ENCODE measurements around the gene NFKBIE. TPM values are rescaled to one million over a fixed set of nuclear protein-coding genes. Genes with fewer than 3 reads are reported as not detected.

Gene NFKBIE
- total RNA-seq, 1 donor from 2014 or later, result 10.1 TPM

- H3K9ac ChIP-seq (ENCODE audit: low read length), result no peak overlapping the region
- peaks cover 19% of the 10 kb centered on the region for H3K79me2 ChIP-seq (ENCODE audit: insufficient read depth, low read length)
- H3K27me3 Mint-ChIP-seq (ENCODE audit: low read depth, unreplicated experiment), result no peaks in the 10 kb centered on the region
- no peak overlapping the region for H3K4me3 Mint-ChIP-seq (ENCODE audit: unreplicated experiment)
- H3K4me1 ChIP-seq (ENCODE audit: insufficient read depth, low read length), result peaks cover 14% of the 10 kb centered on the region
- DNase-seq (ENCODE audit: low read depth) (peak; percentile 76), FAIRE-seq (no peak)
- peak overlapping the region; percentile 37 for H3K27ac ChIP-seq (ENCODE audit: low read depth, low read length)
- H2AFZ ChIP-seq (ENCODE audit: low read depth, low read length), result no peak overlapping the region
- H3K27ac Mint-ChIP-seq (ENCODE audit: unreplicated experiment), result peak overlapping the region; percentile 47
- no peak for TF ChIP-seq CTCF (IDR thresholded peaks at IDR 0.05; ENCODE audit: insufficient read depth, low read depth, low read length)
- no peak for TF ChIP-seq EZH2 (IDR thresholded peaks at IDR 0.05; ENCODE audit: insufficient read depth, low read length)
- peaks cover 32% of the 10 kb centered on the region for H3K36me3 ChIP-seq (ENCODE audit: insufficient read depth, low read length)
- H3K9me3 ChIP-seq (ENCODE audit: insufficient read depth, low read depth, low read length), result no peaks in the 10 kb centered on the region
- H3K4me1 Mint-ChIP-seq (ENCODE audit: low read depth, unreplicated experiment), result peaks cover 20% of the 10 kb centered on the region
- H3K27me3 ChIP-seq (ENCODE audit: insufficient read depth, low read length), result no peaks in the 10 kb centered on the region
- H4K20me1 ChIP-seq (ENCODE audit: insufficient read depth, low read length), result peaks cover 10% of the 10 kb centered on the region
- no peak overlapping the region for H3K4me2 ChIP-seq (ENCODE audit: low read length)
- H3K36me3 Mint-ChIP-seq (ENCODE audit: low read depth, unreplicated experiment), result peaks cover 25% of the 10 kb centered on the region
- H3K9me3 Mint-ChIP-seq (ENCODE audit: unreplicated experiment), result no peaks in the 10 kb centered on the region
- H3K4me3 ChIP-seq (ENCODE audit: insufficient read depth, low read depth, low read length), result no peak overlapping the region
Measured at GRCh38 chr6:44309092-44309491, 43.7 kb upstream of the NFKBIE start.

- TF ChIP-seq CTCF (IDR thresholded peaks at IDR 0.05; ENCODE audit: insufficient read depth, low read depth, low read length) (no peak), EZH2 (IDR thresholded peaks at IDR 0.05; ENCODE audit: insufficient read depth, low read length) (no peak)
- H3K9me3 ChIP-seq (ENCODE audit: insufficient read depth, low read depth, low read length), result no peaks in the 10 kb centered on the region
- FAIRE-seq, result no peak
- peaks cover 27% of the 10 kb centered on the region for H3K36me3 Mint-ChIP-seq (ENCODE audit: low read depth, unreplicated experiment)
- no peak overlapping the region for H3K4me2 ChIP-seq (ENCODE audit: low read length)
- H2AFZ ChIP-seq (ENCODE audit: low read depth, low read length), result no peak overlapping the region
- peaks cover 42% of the 10 kb centered on the region for H3K36me3 ChIP-seq (ENCODE audit: insufficient read depth, low read length)
- H4K20me1 ChIP-seq (ENCODE audit: insufficient read depth, low read length), result peaks cover 8% of the 10 kb centered on the region
- no peaks in the 10 kb centered on the region for H3K9me3 Mint-ChIP-seq (ENCODE audit: unreplicated experiment)
- H3K4me3 Mint-ChIP-seq (ENCODE audit: unreplicated experiment), result no peak overlapping the region
- H3K27ac ChIP-seq (ENCODE audit: low read depth, low read length), result no peak overlapping the region
- H3K27ac Mint-ChIP-seq (ENCODE audit: unreplicated experiment), result no peak overlapping the region
- no peak overlapping the region for H3K9ac ChIP-seq (ENCODE audit: low read length)
- peaks cover 17% of the 10 kb centered on the region for H3K4me1 Mint-ChIP-seq (ENCODE audit: low read depth, unreplicated experiment)
- peaks cover 11% of the 10 kb centered on the region for H3K4me1 ChIP-seq (ENCODE audit: insufficient read depth, low read length)
- H3K4me3 ChIP-seq (ENCODE audit: insufficient read depth, low read depth, low read length), result no peak overlapping the region
- H3K79me2 ChIP-seq (ENCODE audit: insufficient read depth, low read length), result peaks cover 8% of the 10 kb centered on the region
- no peaks in the 10 kb centered on the region for H3K27me3 Mint-ChIP-seq (ENCODE audit: low read depth, unreplicated experiment)
- H3K27me3 ChIP-seq (ENCODE audit: insufficient read depth, low read length), result no peaks in the 10 kb centered on the region
- DNase-seq (ENCODE audit: low read depth), result no peak
Measured at GRCh38 chr6:44307217-44307616, 41.9 kb upstream of the NFKBIE start.

DNA sequence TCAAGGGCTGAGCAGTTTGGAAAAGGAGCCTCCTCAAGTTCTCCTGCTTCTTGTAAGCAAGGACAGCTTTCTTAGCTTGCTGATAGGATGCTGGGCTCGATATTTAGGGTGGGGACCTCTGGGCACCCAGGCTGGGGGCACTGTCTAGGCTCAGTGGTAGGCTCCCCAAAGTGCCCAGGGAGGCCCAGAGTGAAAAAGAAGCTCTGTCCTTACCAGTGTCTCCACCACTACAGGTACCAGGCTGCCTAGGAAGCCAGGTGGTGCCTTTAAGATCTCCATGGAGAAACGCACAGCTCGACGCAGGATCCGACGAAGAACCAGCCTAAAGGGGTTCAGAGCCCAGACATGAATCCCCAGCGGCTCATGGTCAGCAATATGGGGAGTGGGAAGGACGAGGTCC, 41.4 kb upstream of the NFKBIE start:
- no peak overlapping the region for H2AFZ ChIP-seq (ENCODE audit: low read depth, low read length)
- no peaks in the 10 kb centered on the region for H3K9me3 Mint-ChIP-seq (ENCODE audit: unreplicated experiment)
- H3K27me3 ChIP-seq (ENCODE audit: insufficient read depth, low read length), result no peaks in the 10 kb centered on the region
- H3K27ac ChIP-seq (ENCODE audit: low read depth, low read length), result no peak overlapping the region
- H3K9me3 ChIP-seq (ENCODE audit: insufficient read depth, low read depth, low read length), result no peaks in the 10 kb centered on the region
- H3K4me2 ChIP-seq (ENCODE audit: low read length), result no peak overlapping the region
- no peak for FAIRE-seq
- peaks cover 25% of the 10 kb centered on the region for H3K36me3 Mint-ChIP-seq (ENCODE audit: low read depth, unreplicated experiment)
- H3K27me3 Mint-ChIP-seq (ENCODE audit: low read depth, unreplicated experiment), result no peaks in the 10 kb centered on the region
- H3K27ac Mint-ChIP-seq (ENCODE audit: unreplicated experiment), result no peak overlapping the region
- H3K4me1 ChIP-seq (ENCODE audit: insufficient read depth, low read length), result peaks cover 5% of the 10 kb centered on the region
- no peak for DNase-seq (ENCODE audit: low read depth)
- no peak overlapping the region for H3K4me3 ChIP-seq (ENCODE audit: insufficient read depth, low read depth, low read length)
- no peak overlapping the region for H3K4me3 Mint-ChIP-seq (ENCODE audit: unreplicated experiment)
- peaks cover 3% of the 10 kb centered on the region for H3K79me2 ChIP-seq (ENCODE audit: insufficient read depth, low read length)
- H3K36me3 ChIP-seq (ENCODE audit: insufficient read depth, low read length), result peaks cover 42% of the 10 kb centered on the region
- peaks cover 3% of the 10 kb centered on the region for H4K20me1 ChIP-seq (ENCODE audit: insufficient read depth, low read length)
- TF ChIP-seq CTCF (IDR thresholded peaks at IDR 0.05; ENCODE audit: insufficient read depth, low read depth, low read length) (no peak), EZH2 (IDR thresholded peaks at IDR 0.05; ENCODE audit: insufficient read depth, low read length) (no peak)
- H3K4me1 Mint-ChIP-seq (ENCODE audit: low read depth, unreplicated experiment), result peaks cover 12% of the 10 kb centered on the region
- H3K9ac ChIP-seq (ENCODE audit: low read length), result no peak overlapping the region
